CD1c-positive myeloid dendritic cell (primary cell): ENCODE measurements around the gene POLR3GL.
A peak's percentile ranks its signal among the peaks of the same experiment; 100 is the strongest.

Source experiments
- DNase-seq: peaks from one replicate; pipeline ENCODE4 v3.0.0-alpha.2; 2016; ENCODE audit errors: extremely low spot score

The POLR3GL gene

GRCh38 chr1:145975216-145975615 lies 10.7 kb downstream of the POLR3GL start:
- DNase-seq: no peak

DNA sequence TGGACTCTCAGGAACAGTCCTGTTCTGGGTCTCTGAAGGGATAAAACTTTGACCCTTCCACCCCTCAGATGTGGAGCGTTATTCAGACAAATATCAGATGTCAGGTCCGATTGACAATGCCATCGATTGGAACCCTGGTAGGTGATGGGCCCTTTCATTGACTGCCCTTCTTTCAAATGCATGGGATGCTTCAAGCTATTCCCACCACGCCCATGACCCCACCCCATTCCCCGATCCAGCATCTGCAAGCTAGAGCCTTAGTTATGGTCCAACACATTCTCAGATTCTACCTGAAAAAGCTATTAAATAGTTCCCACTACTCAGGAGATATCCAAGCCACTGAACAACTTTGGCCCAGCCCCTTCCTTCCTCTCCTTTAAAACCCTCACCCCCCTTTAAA lies 12.5 kb downstream of the POLR3GL start:
- no peak for DNase-seq

- peak; percentile 83 for DNase-seq
Observed at GRCh38 chr1:145977486-145978470, 13.3 kb downstream of the POLR3GL start.

DNA sequence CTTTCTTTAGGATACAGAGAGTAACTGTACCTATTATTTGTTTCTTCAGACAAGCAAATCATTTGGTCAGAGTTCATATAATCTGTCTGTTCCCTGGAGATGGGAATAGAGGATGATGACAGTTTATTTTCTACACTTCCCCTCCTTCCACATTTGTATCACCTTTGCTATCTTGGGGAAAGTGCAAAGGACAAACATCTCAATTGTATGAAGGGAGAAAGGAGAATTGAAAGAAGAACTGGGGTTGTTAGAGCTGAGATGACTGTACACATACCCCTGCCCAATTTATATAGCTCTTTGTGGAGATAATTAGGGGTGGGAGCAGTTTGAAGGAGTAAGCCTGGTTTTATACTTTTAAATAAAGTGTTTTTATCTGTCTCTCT lies 14.0 kb downstream of the POLR3GL start:
- peak; percentile 62 for DNase-seq

- DNase-seq: peak; percentile 99
Observed at GRCh38 chr1:145978854-145979745, 14.6 kb downstream of the POLR3GL start.

- DNase-seq: peak; percentile 71
Observed at GRCh38 chr1:145979746-145980456, 15.4 kb downstream of the POLR3GL start.

DNA sequence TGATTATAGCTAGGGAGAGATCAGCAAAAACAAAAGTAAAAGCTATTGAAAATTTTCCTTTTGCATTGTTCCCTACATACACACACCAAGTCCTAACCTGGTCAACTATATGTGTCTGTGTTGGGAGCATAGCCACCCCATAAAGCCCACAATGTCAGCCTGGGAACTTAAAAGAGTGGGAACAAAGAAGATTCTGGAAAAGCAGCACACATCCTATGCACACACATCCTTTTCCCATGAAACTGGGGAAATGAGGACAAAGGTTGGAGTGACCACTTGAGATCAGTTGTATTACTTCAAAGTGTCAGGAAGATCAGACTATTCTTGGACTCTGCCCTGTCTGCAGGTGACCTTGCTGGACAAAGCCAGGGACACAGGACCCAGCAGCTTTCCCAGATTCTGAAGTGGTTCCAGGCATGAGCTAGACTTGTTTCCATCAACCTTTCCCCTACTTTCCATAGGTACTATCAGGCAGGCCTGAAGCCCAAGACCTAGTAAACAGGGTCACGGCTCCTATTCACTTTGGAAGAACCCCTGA lies 16.0 kb downstream of the POLR3GL start:
- no peak for DNase-seq

GRCh38 chr1:145982010-145982723 lies 17.7 kb downstream of the POLR3GL start:
- DNase-seq: no peak

DNA sequence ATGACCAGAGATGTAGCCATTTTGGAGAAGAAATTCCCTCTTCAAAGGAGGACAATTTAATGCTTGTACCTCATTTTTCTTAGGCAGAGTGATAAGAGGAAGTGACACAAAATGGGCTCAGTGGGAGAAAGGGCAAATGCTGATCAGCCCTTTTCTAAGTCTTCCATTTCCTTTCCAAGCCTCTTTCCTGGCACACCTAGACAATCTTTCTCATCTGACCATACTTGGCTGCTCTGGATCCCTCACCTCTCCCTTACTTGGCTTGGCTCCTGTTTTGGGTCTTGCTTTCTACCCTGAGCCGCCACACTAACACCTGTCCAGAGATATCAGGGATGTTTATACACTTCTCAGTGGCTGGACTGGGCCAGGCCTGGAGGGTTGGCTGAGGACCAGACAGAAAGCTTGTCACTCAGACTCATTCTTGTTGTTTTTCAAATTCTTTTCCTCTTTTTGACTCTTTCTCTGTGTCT lies 18.8 kb downstream of the POLR3GL start:
- DNase-seq: peak; percentile 68

DNA sequence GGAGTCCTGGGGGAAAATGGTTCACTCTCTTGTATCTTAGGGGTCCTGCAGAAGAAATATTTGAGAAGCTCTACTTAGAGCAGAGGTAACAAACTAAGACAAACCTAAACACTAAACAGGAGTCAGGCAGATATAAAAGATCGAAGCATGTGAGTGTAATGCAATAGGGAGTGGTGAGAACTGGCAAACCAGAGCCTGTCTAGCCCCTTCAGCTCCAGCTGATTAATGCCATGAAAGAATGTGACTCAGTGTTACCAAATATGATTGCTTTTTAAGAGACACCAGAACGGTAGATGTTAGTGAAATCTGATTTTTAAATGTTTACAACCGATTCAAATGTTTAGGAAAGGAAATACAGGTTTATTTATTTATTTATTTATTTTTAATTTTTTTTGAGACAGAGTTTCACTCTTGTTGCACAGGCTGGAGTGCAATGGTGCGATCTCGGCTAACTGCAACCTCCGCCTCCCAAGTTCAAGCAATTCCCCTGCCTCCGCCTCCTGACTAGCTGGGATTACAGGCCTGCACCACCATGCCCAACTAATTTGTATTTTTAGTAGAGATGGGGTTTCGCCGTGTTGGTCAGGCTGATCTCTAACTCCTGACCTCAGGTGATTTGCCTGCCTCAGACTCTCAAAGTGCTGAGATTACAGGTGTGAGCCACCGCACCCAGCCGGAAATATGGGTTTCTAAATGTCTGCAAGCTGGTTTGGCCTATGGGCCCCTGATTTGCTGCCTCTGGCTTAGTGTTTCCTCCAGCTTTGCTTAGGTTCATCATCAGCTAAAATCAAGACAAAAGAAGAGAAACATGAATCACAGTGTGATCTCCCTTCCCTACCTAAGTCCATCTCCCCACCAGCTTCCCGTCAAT lies 19.7 kb downstream of the POLR3GL start:
- no peak for DNase-seq

DNA sequence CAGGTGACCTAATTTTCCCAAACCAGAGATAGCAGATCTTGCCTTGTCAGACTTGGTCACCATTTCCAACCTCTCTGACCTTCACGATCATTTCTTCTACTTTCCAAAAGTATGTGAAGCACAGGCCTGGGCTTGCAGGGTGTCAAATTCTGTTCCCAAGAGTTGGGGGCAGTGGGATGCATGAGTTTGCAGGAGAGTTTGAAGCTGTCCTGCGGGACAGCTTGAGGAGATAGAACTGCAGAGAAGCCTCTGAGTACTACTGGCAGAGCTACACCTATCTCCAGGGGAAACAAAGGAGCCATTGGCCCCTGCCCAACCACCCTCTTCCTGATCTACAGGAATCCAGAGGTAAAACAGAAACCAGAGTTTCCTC lies 20.6 kb downstream of the POLR3GL start:
- DNase-seq: no peak

GRCh38 chr1:145985502-145986439 lies 21.3 kb downstream of the POLR3GL start:
- peak; percentile 75 for DNase-seq

DNA sequence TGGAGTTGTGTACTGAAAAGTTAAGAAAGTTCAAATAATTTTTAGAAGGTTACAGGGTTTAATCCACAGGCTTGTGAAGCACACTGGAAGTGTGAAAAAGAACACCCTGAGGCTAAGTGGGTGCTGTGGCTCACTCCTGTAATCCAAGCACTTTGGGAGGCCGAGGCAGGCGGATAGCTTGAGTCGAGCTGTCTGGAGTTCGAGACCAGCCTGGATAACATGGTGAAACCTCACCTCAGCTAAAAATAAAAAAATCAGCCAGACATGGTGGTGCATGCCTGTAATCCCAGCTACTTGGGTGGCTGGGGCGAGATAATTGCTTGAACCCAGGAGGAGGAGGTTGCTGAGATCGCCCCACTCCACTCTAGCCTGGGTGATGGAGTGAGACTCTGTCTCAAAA lies 22.1 kb downstream of the POLR3GL start:
- no peak for DNase-seq

GRCh38 chr1:145987926-145988325 lies 23.4 kb downstream of the POLR3GL start:
- no peak for DNase-seq

DNA sequence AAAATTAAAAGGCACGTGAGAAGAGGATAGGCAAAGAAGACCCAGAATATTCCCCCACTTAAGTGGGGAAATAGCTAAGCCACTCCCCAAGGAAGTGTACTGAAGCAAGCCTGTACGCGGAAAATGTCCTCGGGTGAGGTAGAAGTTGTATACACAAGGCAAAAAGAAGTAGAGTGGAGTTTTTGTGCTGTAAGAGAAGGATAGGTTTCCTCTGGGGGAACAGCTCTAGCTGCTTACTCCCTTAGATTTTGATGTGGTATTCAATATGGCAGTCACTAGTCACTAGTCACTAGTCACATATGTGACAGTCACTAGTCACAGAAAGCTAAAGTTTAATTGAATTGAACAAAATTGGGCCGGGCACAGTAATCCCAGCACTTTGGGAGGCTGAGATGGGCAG lies 24.3 kb downstream of the POLR3GL start:
- DNase-seq: no peak

GRCh38 chr1:145990249-145990855 lies 25.9 kb downstream of the POLR3GL start:
- DNase-seq: no peak

GRCh38 chr1:145991735-145992412 lies 27.4 kb downstream of the POLR3GL start:
- peak; percentile 45 for DNase-seq

- no peak for DNase-seq
Observed at GRCh38 chr1:145992502-145992936, 28.0 kb downstream of the POLR3GL start.
